Right lobe of liver (tissue), 6 donors: ENCODE results near the gene IRF2. TPM values are rescaled to one million over a fixed set of nuclear protein-coding genes. Genes with fewer than 3 reads are reported as not detected.

Experiments used
- ATAC-seq, 4 donors: fragments of 200-7000 bp; cut with Tn5 transposase; one replicate each; pipeline ENCODE4 v1.9.1; 2020; ENCODE audit warnings: mild to moderate bottlenecking in 4 of 4, moderate library complexity in 4 of 4
- DNase-seq, 3 donors: peaks; one replicate each; pipeline ENCODE4 v3.0.0-alpha.2; 2020
- H3K27ac ChIP-seq, 3 donors: fragments of 200-600 bp; one replicate each; pipeline ENCODE4 v1.8.0; 2022
- H3K27me3 ChIP-seq, 2 donors: fragments of 200-600 bp; one replicate each; pipeline ENCODE4 v1.8.0; 2022
- H3K36me3 ChIP-seq, 4 donors: fragments of 200-600 bp; sonication (generic) in 1 of 4; one replicate each; pipeline versions ENCODE4 v1.5.1 to v1.8.0; 2017 to 2022; ENCODE audit warnings: control low read depth in 1 of 4
- H3K4me1 ChIP-seq, 4 donors: fragments of 200-600 bp; sonication (generic) in 1 of 4; one replicate each; pipeline versions ENCODE4 v1.5.1 to v1.8.0; 2017 to 2022; ENCODE audit warnings: control low read depth in 1 of 4
- H3K4me3 ChIP-seq, 3 donors: fragments of 200-600 bp; one replicate each; pipeline ENCODE4 v1.8.0; 2022
- H3K9me3 ChIP-seq, 4 donors: fragments of 200-600 bp; sonication (generic) in 1 of 4; one replicate each; pipeline versions ENCODE4 v1.5.1 to v1.8.0; 2017 to 2022; ENCODE audit warnings: control low read depth in 1 of 4
- POLR2A ChIP-seq: fragments of 450-650 bp; IDR thresholded peaks from one replicate; pipeline ENCODE4 v1.6.1; 2017; ENCODE audit warnings: antibody characterized with exemption, mild to moderate bottlenecking
- WGBS: methylation state at CpG from one replicate; pipeline ENCODE4 v1.1.6; 2018; ENCODE audit warnings: low coverage, low lambda C conversion rate; ENCODE audit not compliant: insufficient coverage; ENCODE audit errors: missing lambda C conversion rate; 5-methylcytosine and 5-hydroxymethylcytosine counted together
- intact Hi-C, 2 donors: fragments of 100-400 bp; cut with DNase I; formaldehyde crosslinking; loops; one replicate each; pipeline versions ENCODE4 v1.11.2 to v1.14.1; 2022
- total RNA-seq, 6 experiments: library from RNA; depleted of rRNA in 2 of 6; stranded (reverse); fragments of >200 nt in 2 of 6; fragmentation: NEBNext Ultra II Directional in 3 of 6; extraction: Animal tissue kit (Norgen Biotek cat#: 25700) in 3 of 6; gene quantifications; one replicate each; pipeline versions ENCODE4 v1.1.0 to v1.2.4, GENCODE V29; 2016 to 2023
- TF ChIP-seq, protein P1 (sequence below), 4 donors: fragments of 200-600 bp in 3 of 4; fragments of 450-650 bp in 1 of 4; IDR thresholded peaks; one replicate each; pipeline versions ENCODE4 v1.5.1 to v1.8.0; 2016 to 2022; ENCODE audit warnings: antibody characterized with exemption in 4 of 4, mild to moderate bottlenecking in 2 of 4
- donor health status: DM: no; HTN: yes; CAD: no.
- donor health status: DM: no; HTN: no; CAD: no.
- donor health status: DM: no; HTN: no; CAD: no.
- donor health status: DM: no; HTN: yes; CAD: no.
- donor health status: DM: no; HTN: yes; CAD: no.

Gene IRF2
- total RNA-seq, 6 experiments from 2014 or later = 16.9 to 29.0 (median 21.3) TPM

DNA sequence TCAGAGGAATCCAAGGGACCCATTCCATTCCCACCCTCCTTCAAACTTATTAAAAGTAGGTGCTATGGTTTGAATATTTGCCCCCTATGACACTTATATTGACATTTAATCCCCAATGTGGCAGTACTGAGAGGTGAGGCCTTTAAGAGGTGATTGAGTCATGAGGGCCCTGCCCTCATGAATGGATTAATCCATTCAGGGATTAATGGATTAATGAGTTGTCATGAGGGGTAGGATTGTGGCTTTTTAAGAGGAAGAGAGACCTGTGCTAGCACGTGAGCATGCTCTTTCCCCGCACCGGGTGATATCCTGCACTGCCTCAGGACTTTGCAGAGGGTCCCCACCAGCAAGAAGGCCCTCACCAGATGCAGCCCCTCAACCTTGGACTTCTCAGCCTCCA is 50.1 kb downstream of the IRF2 start:
- no peak overlapping the region for H3K4me3 ChIP-seq
- H3K9me3 ChIP-seq = no peaks in the 10 kb centered on the region
- intact Hi-C loops = no loop called here
- no peak for DNase-seq
- no peak for ATAC-seq
- H3K36me3 ChIP-seq = peaks cover 0 to 46% (median 20%) of the 10 kb centered on the region in 4 donors
- H3K4me1 ChIP-seq = peaks cover 0 to 11% (median 0%) of the 10 kb centered on the region in 4 donors
- H3K27me3 ChIP-seq = no peaks in the 10 kb centered on the region
- no peak for TF ChIP-seq POLR2A
- TF ChIP-seq, protein P1, sequence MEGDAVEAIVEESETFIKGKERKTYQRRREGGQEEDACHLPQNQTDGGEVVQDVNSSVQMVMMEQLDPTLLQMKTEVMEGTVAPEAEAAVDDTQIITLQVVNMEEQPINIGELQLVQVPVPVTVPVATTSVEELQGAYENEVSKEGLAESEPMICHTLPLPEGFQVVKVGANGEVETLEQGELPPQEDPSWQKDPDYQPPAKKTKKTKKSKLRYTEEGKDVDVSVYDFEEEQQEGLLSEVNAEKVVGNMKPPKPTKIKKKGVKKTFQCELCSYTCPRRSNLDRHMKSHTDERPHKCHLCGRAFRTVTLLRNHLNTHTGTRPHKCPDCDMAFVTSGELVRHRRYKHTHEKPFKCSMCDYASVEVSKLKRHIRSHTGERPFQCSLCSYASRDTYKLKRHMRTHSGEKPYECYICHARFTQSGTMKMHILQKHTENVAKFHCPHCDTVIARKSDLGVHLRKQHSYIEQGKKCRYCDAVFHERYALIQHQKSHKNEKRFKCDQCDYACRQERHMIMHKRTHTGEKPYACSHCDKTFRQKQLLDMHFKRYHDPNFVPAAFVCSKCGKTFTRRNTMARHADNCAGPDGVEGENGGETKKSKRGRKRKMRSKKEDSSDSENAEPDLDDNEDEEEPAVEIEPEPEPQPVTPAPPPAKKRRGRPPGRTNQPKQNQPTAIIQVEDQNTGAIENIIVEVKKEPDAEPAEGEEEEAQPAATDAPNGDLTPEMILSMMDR (IDR thresholded peaks at IDR 0.05) = no peak
- no peak overlapping the region for H3K27ac ChIP-seq
- 90% methylated on average over 2 of the region's 3 CpGs for WGBS

DNA sequence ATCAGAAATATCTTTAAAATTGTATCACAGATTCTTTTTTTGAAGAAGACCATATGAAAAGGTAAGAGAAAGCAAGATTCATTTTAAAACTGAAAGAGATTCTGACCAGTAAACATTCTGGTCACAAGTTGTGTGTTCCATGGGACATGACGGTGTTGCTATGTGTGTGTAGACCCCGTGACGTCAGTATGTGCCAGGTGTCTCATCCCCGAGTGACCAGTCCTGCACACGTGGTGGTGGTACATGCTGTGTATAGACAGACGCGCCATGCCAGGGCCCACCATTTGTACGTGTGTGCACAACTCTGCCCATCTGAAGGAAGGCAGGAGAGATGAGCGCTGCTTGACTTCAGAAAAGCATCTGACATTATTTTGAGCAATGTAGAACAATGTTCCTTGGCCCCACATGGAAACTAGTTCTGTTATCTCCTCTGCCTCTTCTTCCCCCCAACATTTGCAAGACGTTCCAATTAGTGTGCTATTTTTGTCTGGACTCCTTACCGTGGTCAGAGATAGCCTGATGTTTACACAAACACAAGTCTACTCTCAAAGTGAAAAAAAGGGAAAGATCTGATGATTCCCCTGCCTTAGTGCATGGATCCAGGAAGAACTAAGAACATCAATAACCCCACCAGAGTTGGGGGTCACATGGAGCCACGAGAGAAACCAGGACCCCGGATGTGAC is 51.2 kb downstream of the IRF2 start:
- Histone ChIP-seq H3K4me3 (no peak overlapping the region), H3K27ac (no peak overlapping the region), H3K36me3 (peaks cover 0 to 50% (median 15%) of the 10 kb centered on the region in 4 donors), H3K9me3 (no peaks in the 10 kb centered on the region), H3K27me3 (no peaks in the 10 kb centered on the region), H3K4me1 (peaks cover 0 to 11% (median 0%) of the 10 kb centered on the region in 4 donors)
- DNase-seq (no peak), ATAC-seq (no peak)
- intact Hi-C loops = no loop called here
- 71% methylated on average over 10 of the region's 13 CpGs for WGBS
- TF ChIP-seq, protein P1 (IDR thresholded peaks at IDR 0.05) = no peak
- no peak for TF ChIP-seq POLR2A

DNA sequence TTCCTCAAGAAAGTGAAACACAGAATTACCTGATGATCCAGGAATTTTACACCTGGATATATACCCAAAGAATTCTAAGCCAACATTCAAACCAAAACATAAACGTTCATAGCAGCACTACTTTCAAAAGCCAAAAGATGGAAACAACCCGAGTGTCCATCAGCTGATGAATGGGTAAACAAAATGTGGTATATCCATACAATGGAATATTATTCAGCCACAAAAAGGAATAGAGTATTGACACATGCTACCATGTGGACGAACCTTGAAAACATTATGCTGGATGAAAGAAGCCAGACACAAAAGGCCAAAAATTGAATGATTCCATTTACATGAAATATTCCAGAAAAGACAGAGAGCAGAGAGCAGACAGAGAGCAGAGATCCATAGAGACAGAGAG is 52.0 kb downstream of the IRF2 start:
- Histone ChIP-seq H3K27ac (no peak overlapping the region), H3K27me3 (no peaks in the 10 kb centered on the region), H3K4me3 (no peak overlapping the region), H3K4me1 (peaks cover 0 to 15% (median 3%) of the 10 kb centered on the region in 4 donors), H3K36me3 (peaks cover 0 to 50% (median 13%) of the 10 kb centered on the region in 4 donors), H3K9me3 (no peaks in the 10 kb centered on the region)
- DNase-seq = no peak
- ATAC-seq = no peak
- 62% methylated on average over 3 of the region's 3 CpGs for WGBS
- intact Hi-C loops = no loop called here
- TF ChIP-seq, protein P1 (IDR thresholded peaks at IDR 0.05) = no peak
- TF ChIP-seq POLR2A = no peak

DNA sequence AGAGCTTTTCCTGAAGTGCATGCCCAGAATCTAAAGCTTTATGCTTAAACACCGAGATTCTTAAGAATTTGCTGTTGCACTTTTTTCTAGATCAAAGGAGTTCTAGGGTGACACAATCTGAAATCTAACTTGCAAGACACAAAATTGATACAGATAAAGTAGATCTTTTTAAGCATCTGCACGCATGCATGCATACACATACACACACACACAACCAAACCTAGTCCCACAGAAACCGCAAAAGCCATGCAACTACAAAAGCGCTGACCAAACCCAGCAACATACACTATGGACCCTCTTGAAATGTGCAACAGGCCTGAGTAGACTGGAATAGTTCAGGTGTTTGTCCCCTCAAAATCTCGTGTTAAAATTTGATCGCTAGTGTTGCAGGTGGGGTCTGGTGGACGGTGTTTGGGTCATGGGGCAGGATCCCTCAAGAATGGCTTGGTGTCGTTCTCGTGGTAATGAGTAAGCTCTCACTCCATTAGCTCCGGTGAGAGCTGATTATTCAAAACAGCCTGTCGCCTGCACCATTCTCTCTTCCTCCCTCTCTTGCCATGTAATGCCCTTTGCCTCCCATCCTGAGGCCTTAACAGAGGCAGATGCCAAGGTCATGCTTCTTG is 52.7 kb downstream of the IRF2 start:
- no peak for TF ChIP-seq POLR2A
- TF ChIP-seq, protein P1 (IDR thresholded peaks at IDR 0.05) = no peak
- no peaks in the 10 kb centered on the region for H3K9me3 ChIP-seq
- no peak overlapping the region for H3K4me3 ChIP-seq
- DNase-seq (no peak), ATAC-seq (no peak)
- peaks cover 0 to 42% (median 9%) of the 10 kb centered on the region in 4 donors for H3K36me3 ChIP-seq
- intact Hi-C loops = no loop called here
- 84% methylated on average over 7 of the region's 11 CpGs for WGBS
- peaks cover 0 to 14% (median 6%) of the 10 kb centered on the region in 4 donors for H3K4me1 ChIP-seq
- H3K27ac ChIP-seq = no peak overlapping the region
- no peaks in the 10 kb centered on the region for H3K27me3 ChIP-seq
